HG02759 (cell line): ENCODE data around the gene MYBPHL.

ENCODE experiments used
- ATAC-seq: cut with Tn5 transposase; IDR thresholded peaks from one replicate; pipeline ENCODE4 v1.9.1; 2021; ENCODE audit warnings: mild to moderate bottlenecking, moderate library complexity; ENCODE audit not compliant: unreplicated experiment

The MYBPHL gene

GRCh38 chr1:109253803-109254620 is 52.8 kb downstream of the MYBPHL start:
- ATAC-seq: no peak

- ATAC-seq: no peak
Measured at GRCh38 chr1:109252893-109253802, 53.7 kb downstream of the MYBPHL start.

GRCh38 chr1:109252167-109252892 is 54.5 kb downstream of the MYBPHL start:
- no peak for ATAC-seq

GRCh38 chr1:109251277-109252166 is 55.3 kb downstream of the MYBPHL start:
- ATAC-seq: no peak

- no peak for ATAC-seq
Measured at GRCh38 chr1:109250454-109251276, 56.1 kb downstream of the MYBPHL start.

GRCh38 chr1:109249654-109250401 is 57.0 kb downstream of the MYBPHL start:
- ATAC-seq: peak; percentile 36

- peak; percentile 91 for ATAC-seq
Measured at GRCh38 chr1:109248797-109249629, 57.8 kb downstream of the MYBPHL start, which contains the start of gene CELSR2. Gene CELSR2 (plus strand): TSS chr1:109249539. CDS start chr1:109250080, 541 bp downstream.

GRCh38 chr1:109248444-109248796 is 58.4 kb downstream of the MYBPHL start:
- ATAC-seq: no peak

GRCh38 chr1:109247401-109248365 is 59.1 kb downstream of the MYBPHL start:
- ATAC-seq: no peak

GRCh38 chr1:109246141-109246551 is 60.7 kb downstream of the MYBPHL start:
- no peak for ATAC-seq

- no peak for ATAC-seq
Measured at GRCh38 chr1:109243860-109244552, 62.8 kb downstream of the MYBPHL start.

- no peak for ATAC-seq
Measured at GRCh38 chr1:109243221-109243620, 63.6 kb downstream of the MYBPHL start.

GRCh38 chr1:109242387-109242786 is 64.4 kb downstream of the MYBPHL start:
- no peak for ATAC-seq
